Measurements from ENCODE around the gene PAX7.

DNA sequence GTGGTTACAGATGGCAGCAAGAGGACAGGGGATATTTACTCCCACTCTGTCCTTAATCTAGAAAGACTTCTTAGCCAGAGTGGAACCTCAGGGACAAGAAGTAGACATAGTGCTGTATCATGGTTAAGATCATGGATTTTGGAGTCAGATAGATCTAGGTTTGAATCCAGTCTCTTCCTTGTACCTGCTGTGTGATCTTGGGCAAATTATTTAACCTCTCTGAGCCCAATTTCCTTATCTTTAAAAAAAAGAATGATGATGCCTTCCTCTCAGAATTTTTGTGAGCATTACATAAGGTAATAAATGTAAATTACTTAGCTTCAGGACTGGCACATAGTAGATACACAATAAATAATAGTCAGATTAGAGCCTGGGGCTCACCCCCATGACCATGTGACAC is 150.4 kb downstream of the PAX7 start:
- TF ChIP-seq CTCF (IDR thresholded peaks at IDR 0.05; ENCODE audit: low read depth, low read length), result no peak
- TF ChIP-seq, protein P1, sequence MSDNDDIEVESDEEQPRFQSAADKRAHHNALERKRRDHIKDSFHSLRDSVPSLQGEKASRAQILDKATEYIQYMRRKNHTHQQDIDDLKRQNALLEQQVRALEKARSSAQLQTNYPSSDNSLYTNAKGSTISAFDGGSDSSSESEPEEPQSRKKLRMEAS (IDR thresholded peaks at IDR 0.05; ENCODE audit: low read depth, low read length), result no peak
- TF ChIP-seq POLR2A (IDR thresholded peaks at IDR 0.05; ENCODE audit: extremely low read depth, insufficient read length), result no peak
- no peak for TF ChIP-seq MYC (IDR thresholded peaks at IDR 0.05; ENCODE audit: low read depth, low read length)
